Astrocyte of the cerebellum (primary cell): ENCODE data around the gene EGFR.

ENCODE experiments used
- DNase-seq: peaks from one replicate; pipeline ENCODE4 v3.0.0-alpha.2; 2011; ENCODE audit warnings: low read depth
- H3K4me3 ChIP-seq: 2 replicates; pipeline ENCODE4 v1.5.1; 2011; ENCODE audit warnings: mild to moderate bottlenecking, low read depth, low read length, moderate library complexity
- CTCF ChIP-seq: IDR thresholded peaks from 2 replicates; pipeline ENCODE4 v1.5.1; 2012; ENCODE audit warnings: low read length, low read depth, moderate library complexity, mild to moderate bottlenecking; ENCODE audit errors: missing control alignments
- in situ Hi-C: cut with HindIII; loops from 2 replicates; pipeline ENCODE4 v1.10.0; 2017; ENCODE audit warnings: low sequenced_read_pairs

Gene EGFR

GRCh38 chr7:55149001-55149400 lies 130.2 kb downstream of the EGFR start:
- in situ Hi-C loops: loop anchor here (5.0 kb wide), 1 partner anchor 58 kb away; no protein-coding TSS in a partner anchor
- H3K4me3 ChIP-seq: no peak overlapping the region
- DNase-seq: no peak
- no peak for TF ChIP-seq CTCF

- in situ Hi-C loops: no loop called here
- TF ChIP-seq CTCF: no peak
- DNase-seq: no peak
- no peak overlapping the region for H3K4me3 ChIP-seq
These were observed 131.3 kb downstream of the EGFR start for GRCh38 chr7:55150166-55150565.

- in situ Hi-C loops: no loop called here
- DNase-seq: no peak
- no peak overlapping the region for H3K4me3 ChIP-seq
- TF ChIP-seq CTCF: no peak
These were observed 132.1 kb downstream of the EGFR start for GRCh38 chr7:55150709-55151451.

- DNase-seq: no peak
- H3K4me3 ChIP-seq: no peak overlapping the region
- in situ Hi-C loops: no loop called here
- TF ChIP-seq CTCF: no peak
These were observed 133.7 kb downstream of the EGFR start for GRCh38 chr7:55152516-55152915.

- TF ChIP-seq CTCF: no peak
- in situ Hi-C loops: no loop called here
- H3K4me3 ChIP-seq: no peak overlapping the region
- no peak for DNase-seq
These were observed 135.3 kb downstream of the EGFR start for GRCh38 chr7:55154096-55154495.

- H3K4me3 ChIP-seq: no peak overlapping the region
- no peak for TF ChIP-seq CTCF
- DNase-seq: no peak
- in situ Hi-C loops: no loop called here
These were observed 136.7 kb downstream of the EGFR start for GRCh38 chr7:55155351-55156117.
